ENCODE results near the gene SLC39A8. TPM values are rescaled to one million over a fixed set of nuclear protein-coding genes. Genes with fewer than 3 reads are reported as not detected.

SLC39A8 gene
- 10 to 100 TPM; 60.2 to 61.6 TPM for total RNA-seq

GRCh38 chr4:102344954-102345794, at the start of gene SLC39A8:
Gene SLC39A8 (minus strand): TSS chr4:102345482. CDS start chr4:102344662, 820 bp downstream.
- peak; percentile 83 for ATAC-seq
- peak; percentile 96 for DNase-seq
- intact Hi-C loops (cut with micrococcal nuclease) = loop anchor here (1.0 to 10.0 kb wide), 4 partner anchors 45 to 730 kb away; partner anchors contain the start of gene SLC9B2
- Mint-ChIP-seq H3K9me3 (no peaks in the 10 kb centered on the region), H3K27me3 (no peaks in the 10 kb centered on the region), H3K36me3 (ENCODE audit: low read depth) (peaks cover 32% of the 10 kb centered on the region), H3K4me3 (peak within 1 kb of the TSS; percentile 81), H3K27ac (peak within 1 kb of the TSS; percentile 97), H3K4me1 (ENCODE audit: low read depth) (peaks cover 42% of the 10 kb centered on the region)
- CTCF ChIA-PET = interaction anchor here (0.7 to 2.7 kb wide), 14 partner anchors 10 to 482 kb away, joined by 3 to 13 read pairs (median 4); partner anchors contain the start of gene UBE2D3
- peak; percentile 97 for TF ChIP-seq CTCF (IDR thresholded peaks at IDR 0.05)
- POLR2A ChIA-PET = interaction anchor here (0.6 to 2.3 kb wide), 12 partner anchors 8 to 732 kb away, joined by 3 to 12 read pairs (median 4); partner anchors contain the start of gene UBE2D3

GRCh38 chr4:102392033-102392744, 46.9 kb upstream of the SLC39A8 start:
- Mint-ChIP-seq H3K9me3 (peaks cover 3% of the 10 kb centered on the region), H3K4me1 (ENCODE audit: low read depth) (peaks cover 28% of the 10 kb centered on the region), H3K27me3 (peaks cover 5% of the 10 kb centered on the region), H3K36me3 (ENCODE audit: low read depth) (no peaks in the 10 kb centered on the region), H3K27ac (no peak overlapping the region), H3K4me3 (no peak overlapping the region)
- ChIA-PET POLR2A (no interaction called here), CTCF (interaction anchor here (0.6 to 0.8 kb wide), 2 partner anchors 39 to 288 kb away, joined by 3 read pairs; no protein-coding TSS in a partner anchor)
- DNase-seq (no peak), ATAC-seq (no peak)
- no peak for TF ChIP-seq CTCF (IDR thresholded peaks at IDR 0.05)
- intact Hi-C loops (cut with micrococcal nuclease) = no loop called here

DNA sequence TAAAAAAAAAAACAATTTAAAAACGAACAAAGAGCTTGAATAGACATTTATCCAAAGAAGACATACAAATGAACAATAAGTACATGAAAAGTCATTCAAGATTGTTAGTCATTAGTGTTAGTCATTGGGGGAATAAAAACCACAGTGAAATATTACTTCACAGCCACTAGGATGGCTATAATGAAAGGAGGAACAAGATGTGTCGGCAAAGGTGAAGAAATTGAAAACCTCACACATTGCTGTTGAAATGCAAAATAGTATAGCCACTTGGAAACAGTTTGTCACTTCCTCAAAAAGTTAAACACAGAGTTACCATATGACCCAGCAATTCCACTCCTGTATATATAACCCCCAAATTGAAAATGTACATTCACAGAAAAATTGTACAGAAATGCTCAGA, 45.2 kb upstream of the SLC39A8 start:
- POLR2A ChIA-PET = no interaction called here

GRCh38 chr4:102388611-102389010, 43.3 kb upstream of the SLC39A8 start:
- ChIA-PET POLR2A (interaction anchor here (1.0 kb wide), 1 partner anchor 124 kb away, joined by 4 read pairs; no protein-coding TSS in a partner anchor), CTCF (interaction anchor here (1.0 to 2.6 kb wide), 2 partner anchors 43 kb away, joined by 3 to 7 read pairs; partner anchors contain the start of gene SLC39A8)
- H3K27me3 Mint-ChIP-seq = peaks cover 20% of the 10 kb centered on the region
- intact Hi-C loops (cut with micrococcal nuclease) = no loop called here
- ATAC-seq = no peak
- H3K9me3 Mint-ChIP-seq = peaks cover 3% of the 10 kb centered on the region
- DNase-seq = no peak
- H3K4me3 Mint-ChIP-seq = no peak overlapping the region
- no peak overlapping the region for H3K27ac Mint-ChIP-seq
- H3K4me1 Mint-ChIP-seq (ENCODE audit: low read depth) = peaks cover 28% of the 10 kb centered on the region
- no peak for TF ChIP-seq CTCF (IDR thresholded peaks at IDR 0.05)
- no peaks in the 10 kb centered on the region for H3K36me3 Mint-ChIP-seq (ENCODE audit: low read depth)

More for the DNA sequence above, 45.2 kb upstream of the SLC39A8 start:
- H3K27ac Mint-ChIP-seq = peak overlapping the region; percentile 79
- intact Hi-C loops (cut with micrococcal nuclease) = loop anchor here (1.0 kb wide), 1 partner anchor 45 kb away; the partner anchor contains the start of gene SLC39A8
- peaks cover 28% of the 10 kb centered on the region for H3K4me1 Mint-ChIP-seq (ENCODE audit: low read depth)
- DNase-seq (peak; percentile 9), ATAC-seq (peak; percentile 97)
- H3K4me3 Mint-ChIP-seq = no peak overlapping the region
- CTCF ChIA-PET = interaction anchor here (2.6 kb wide), 1 partner anchor 44 kb away, joined by 7 read pairs; the partner anchor contains the start of gene SLC39A8
- H3K36me3 Mint-ChIP-seq (ENCODE audit: low read depth) = no peaks in the 10 kb centered on the region
- H3K9me3 Mint-ChIP-seq = peaks cover 3% of the 10 kb centered on the region
- no peak for TF ChIP-seq CTCF (IDR thresholded peaks at IDR 0.05)
- H3K27me3 Mint-ChIP-seq = peaks cover 13% of the 10 kb centered on the region

Measured in activated CD8-positive, alpha-beta T cell treated with anti-CD3 and anti-CD28 coated beads for 36 hours (primary cell).